ENCODE results near the gene PDP2. TPM values are rescaled to one million over a fixed set of nuclear protein-coding genes. Genes with fewer than 3 reads are reported as not detected.

PDP2 gene
- total and polyA plus RNA-seq, 9 of the 15 experiments (the other 6 are each of a cell fraction or from before 2014, with no cell fraction given), result 2.5 to 24.3 (median 7.2) TPM

- WGBS (ENCODE audit: insufficient coverage, low coverage, missing lambda C conversion rate), result 61% methylated on average over 12 of the region's 14 CpGs
- intact Hi-C loops (cut with micrococcal nuclease), result no loop called here
- ChIA-PET CTCF (ENCODE audit: low intra/inter-chr PET ratio) (interaction anchor here (0.9 kb wide), 1 partner anchor 21 kb away, joined by 5 read pairs; no protein-coding TSS in a partner anchor), POLR2A (interaction anchor here (0.6 to 1.8 kb wide), 9 partner anchors 9 to 940 kb away, joined by 3 to 6 read pairs (median 3); partner anchors contain the start of gene CDH16)
- Histone ChIP-seq H3K9ac (ENCODE audit: insufficient read depth in 1 of 2, low read depth in 2 of 2, low read length in 2 of 2) (peak overlapping the region in 1 of 2 experiments; percentile 50; a peak in 2 of 4 replicates), H3K4me3 (no peak overlapping the region), H3K4me1 (replicated peaks in 1 of 2; ENCODE audit: control insufficient read depth in 2 of 2, insufficient read depth in 2 of 2, low read length in 2 of 2) (peaks cover 42 to 67% of the 10 kb centered on the region in 2 experiments), H3K9me1 (ENCODE audit: control insufficient read depth, insufficient read depth, low read length) (no peaks in the 10 kb centered on the region), H3K79me2 (ENCODE audit: control insufficient read depth, insufficient read depth, low read length) (no peaks in the 10 kb centered on the region), H2AFZ (ENCODE audit: low read depth, low read length) (no peak overlapping the region), H3K4me2 (ENCODE audit: insufficient read depth, low read length) (no peak overlapping the region), H3K9me3 (replicated peaks; ENCODE audit: control insufficient read depth, insufficient read depth, low read depth, low read length) (no peaks in the 10 kb centered on the region), H3K36me3 (ENCODE audit: control insufficient read depth, insufficient read depth, low read length) (no peaks in the 10 kb centered on the region), H3K27ac (ENCODE audit: extremely low read depth, low read depth, low read length) (no peak overlapping the region), H3K27me3 (ENCODE audit: control insufficient read depth in 2 of 2, insufficient read depth in 2 of 2, low read length in 2 of 2) (no peaks in the 10 kb centered on the region), H4K20me1 (replicated peaks; ENCODE audit: control insufficient read depth, insufficient read depth, low read length) (no peaks in the 10 kb centered on the region)
- FAIRE-seq (no peak), ATAC-seq (no peak), DNase-seq (ENCODE audit: extremely low read depth in 1 of 4, low spot score in 3 of 4) (no peak)
- BruUV-seq (replicated peaks), result no TSS peak
- in situ Hi-C loops (cut with MboI), result no loop called here
- TF ChIP-seq BHLHE40 (IDR thresholded peaks at IDR 0.05; ENCODE audit: low read length) (0 out of 2 replicates have a peak, but pooled peaks have one; percentile 8), RBM34 (IDR thresholded peaks at IDR 0.05; ENCODE audit: borderline replicate concordance, insufficient read depth, low read length) (no peak), PBX2 (CRISPR knock-in tag; IDR thresholded peaks at IDR 0.05; ENCODE audit: low read depth) (no peak), PBX2 (tag; conservative IDR thresholded peaks at IDR 0.05; ENCODE audit: low read depth) (no peak), TAF9B (IDR thresholded peaks at IDR 0.05; ENCODE audit: partially characterized antibody) (no peak), ZNF740 (CRISPR knock-in tag; IDR thresholded peaks at IDR 0.05) (peak; percentile 20; the same call in 1 of the 2 replicates), ZNF740 (tag; IDR thresholded peaks at IDR 0.05) (no peak), ARID4B (CRISPR knock-in tag; IDR thresholded peaks at IDR 0.05) (no peak)
- TF ChIP-seq, protein P1, sequence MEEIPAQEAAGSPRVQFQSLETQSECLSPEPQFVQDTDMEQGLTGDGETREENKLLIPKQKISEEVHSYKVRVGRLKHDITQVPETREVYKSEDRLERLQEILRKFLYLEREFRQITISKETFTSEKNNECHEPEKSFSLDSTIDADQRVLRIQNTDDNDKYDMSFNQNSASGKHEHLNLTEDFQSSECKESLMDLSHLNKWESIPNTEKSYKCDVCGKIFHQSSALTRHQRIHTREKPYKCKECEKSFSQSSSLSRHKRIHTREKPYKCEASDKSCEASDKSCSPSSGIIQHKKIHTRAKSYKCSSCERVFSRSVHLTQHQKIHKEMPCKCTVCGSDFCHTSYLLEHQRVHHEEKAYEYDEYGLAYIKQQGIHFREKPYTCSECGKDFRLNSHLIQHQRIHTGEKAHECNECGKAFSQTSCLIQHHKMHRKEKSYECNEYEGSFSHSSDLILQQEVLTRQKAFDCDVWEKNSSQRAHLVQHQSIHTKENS (CRISPR knock-in tag; IDR thresholded peaks at IDR 0.05), result no peak
Observed at GRCh38 chr16:66902648-66903543, 22.6 kb downstream of the PDP2 start.

Measured in K562 (cell line).